ENCODE results near the gene PSMB7.

Gene PSMB7

GRCh38 chr9:124326378-124326777, 88.9 kb downstream of the PSMB7 start:
- Histone ChIP-seq H3K4me2 (ENCODE audit: low read depth, low read length) (no peak overlapping the region), H3K27ac (ENCODE audit: low read length) (no peak overlapping the region), H3K9me3 (replicated peaks; ENCODE audit: insufficient read depth, low read length) (no peaks in the 10 kb centered on the region), H3K36me3 (replicated peaks; ENCODE audit: insufficient read depth, low read length) (no peaks in the 10 kb centered on the region), H3K9ac (ENCODE audit: low read length) (no peak overlapping the region), H3K9me2 (replicated peaks; ENCODE audit: insufficient read depth, low read length) (no peaks in the 10 kb centered on the region), H3K79me2 (ENCODE audit: low read length) (no peaks in the 10 kb centered on the region), H4K20me1 (ENCODE audit: insufficient read depth, low read length) (no peaks in the 10 kb centered on the region), H3F3A (ENCODE audit: insufficient read depth, low read length) (no peaks in the 10 kb centered on the region), H2AFZ (ENCODE audit: low read length) (no peak overlapping the region), H3K27me3 (replicated peaks; ENCODE audit: insufficient read depth, low read length) (no peaks in the 10 kb centered on the region), H3K4me3 (ENCODE audit: low read length) (no peak overlapping the region), H3K4me1 (ENCODE audit: low read length) (0 out of 2 replicates have a peak, but pooled peaks cover 4% of the 10 kb centered on the region)
- DNase-seq, result no peak
- no peak for TF ChIP-seq EZH2 (optimal IDR thresholded peaks at IDR 0.05; ENCODE audit: low read depth, low read length)
- TF ChIP-seq, protein P1, sequence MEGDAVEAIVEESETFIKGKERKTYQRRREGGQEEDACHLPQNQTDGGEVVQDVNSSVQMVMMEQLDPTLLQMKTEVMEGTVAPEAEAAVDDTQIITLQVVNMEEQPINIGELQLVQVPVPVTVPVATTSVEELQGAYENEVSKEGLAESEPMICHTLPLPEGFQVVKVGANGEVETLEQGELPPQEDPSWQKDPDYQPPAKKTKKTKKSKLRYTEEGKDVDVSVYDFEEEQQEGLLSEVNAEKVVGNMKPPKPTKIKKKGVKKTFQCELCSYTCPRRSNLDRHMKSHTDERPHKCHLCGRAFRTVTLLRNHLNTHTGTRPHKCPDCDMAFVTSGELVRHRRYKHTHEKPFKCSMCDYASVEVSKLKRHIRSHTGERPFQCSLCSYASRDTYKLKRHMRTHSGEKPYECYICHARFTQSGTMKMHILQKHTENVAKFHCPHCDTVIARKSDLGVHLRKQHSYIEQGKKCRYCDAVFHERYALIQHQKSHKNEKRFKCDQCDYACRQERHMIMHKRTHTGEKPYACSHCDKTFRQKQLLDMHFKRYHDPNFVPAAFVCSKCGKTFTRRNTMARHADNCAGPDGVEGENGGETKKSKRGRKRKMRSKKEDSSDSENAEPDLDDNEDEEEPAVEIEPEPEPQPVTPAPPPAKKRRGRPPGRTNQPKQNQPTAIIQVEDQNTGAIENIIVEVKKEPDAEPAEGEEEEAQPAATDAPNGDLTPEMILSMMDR (IDR thresholded peaks at IDR 0.05; ENCODE audit: low read length), result no peak
- no peak for TF ChIP-seq EZH2phosphoT487 (IDR thresholded peaks at IDR 0.05; ENCODE audit: low read length)

DNA sequence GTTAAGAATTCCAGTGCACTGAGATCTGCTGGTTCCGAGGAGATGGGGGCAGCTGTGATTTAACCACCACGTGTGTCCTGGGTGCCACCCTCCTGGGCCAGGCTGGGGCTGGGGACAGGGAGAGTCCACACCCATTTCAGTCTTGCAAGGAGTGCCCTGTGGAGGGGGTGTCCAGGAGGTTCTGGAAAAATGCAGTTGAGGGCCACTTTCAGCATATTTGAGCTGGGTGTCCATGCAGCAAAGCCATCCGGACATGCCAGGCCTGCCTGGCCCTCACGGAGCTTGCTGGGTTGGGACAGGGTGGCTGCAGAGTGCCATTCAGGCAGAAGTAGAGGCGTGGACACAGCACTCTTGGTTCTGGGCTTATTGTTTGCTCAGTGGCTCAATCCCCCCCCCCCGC, 89.4 kb downstream of the PSMB7 start:
- H3F3A ChIP-seq (ENCODE audit: insufficient read depth, low read length), result no peaks in the 10 kb centered on the region
- no peaks in the 10 kb centered on the region for H4K20me1 ChIP-seq (ENCODE audit: insufficient read depth, low read length)
- TF ChIP-seq, protein P1 (IDR thresholded peaks at IDR 0.05; ENCODE audit: low read length), result no peak
- TF ChIP-seq EZH2phosphoT487 (IDR thresholded peaks at IDR 0.05; ENCODE audit: low read length), result no peak
- TF ChIP-seq EZH2 (optimal IDR thresholded peaks at IDR 0.05; ENCODE audit: low read depth, low read length), result no peak
- no peak overlapping the region for H3K4me2 ChIP-seq (ENCODE audit: low read depth, low read length)
- H3K9ac ChIP-seq (ENCODE audit: low read length), result no peak overlapping the region
- H3K9me3 ChIP-seq (replicated peaks; ENCODE audit: insufficient read depth, low read length), result no peaks in the 10 kb centered on the region
- H3K27me3 ChIP-seq (replicated peaks; ENCODE audit: insufficient read depth, low read length), result no peaks in the 10 kb centered on the region
- 0 out of 2 replicates have a peak, but pooled peaks cover 4% of the 10 kb centered on the region for H3K4me1 ChIP-seq (ENCODE audit: low read length)
- H3K79me2 ChIP-seq (ENCODE audit: low read length), result no peaks in the 10 kb centered on the region
- no peak for DNase-seq
- no peak overlapping the region for H2AFZ ChIP-seq (ENCODE audit: low read length)
- no peak overlapping the region for H3K4me3 ChIP-seq (ENCODE audit: low read length)
- H3K36me3 ChIP-seq (replicated peaks; ENCODE audit: insufficient read depth, low read length), result no peaks in the 10 kb centered on the region
- no peak overlapping the region for H3K27ac ChIP-seq (ENCODE audit: low read length)
- H3K9me2 ChIP-seq (replicated peaks; ENCODE audit: insufficient read depth, low read length), result no peaks in the 10 kb centered on the region

GRCh38 chr9:124323904-124324303, 91.3 kb downstream of the PSMB7 start:
- no peak overlapping the region for H3K27ac ChIP-seq (ENCODE audit: low read length)
- no peaks in the 10 kb centered on the region for H4K20me1 ChIP-seq (ENCODE audit: insufficient read depth, low read length)
- H3K36me3 ChIP-seq (replicated peaks; ENCODE audit: insufficient read depth, low read length), result no peaks in the 10 kb centered on the region

More at GRCh38 chr9:124323904-124324303, 91.3 kb downstream of the PSMB7 start:
- H3F3A ChIP-seq (ENCODE audit: insufficient read depth, low read length), result no peaks in the 10 kb centered on the region
- no peaks in the 10 kb centered on the region for H3K27me3 ChIP-seq (replicated peaks; ENCODE audit: insufficient read depth, low read length)
- no peak for DNase-seq
- TF ChIP-seq EZH2 (optimal IDR thresholded peaks at IDR 0.05; ENCODE audit: low read depth, low read length) (no peak), EZH2phosphoT487 (IDR thresholded peaks at IDR 0.05; ENCODE audit: low read length) (no peak)
- TF ChIP-seq, protein P1 (IDR thresholded peaks at IDR 0.05; ENCODE audit: low read length), result no peak
- H3K4me3 ChIP-seq (ENCODE audit: low read length), result no peak overlapping the region
- no peak overlapping the region for H3K4me2 ChIP-seq (ENCODE audit: low read depth, low read length)
- H3K9me3 ChIP-seq (replicated peaks; ENCODE audit: insufficient read depth, low read length), result no peaks in the 10 kb centered on the region
- 0 out of 2 replicates have a peak, but pooled peaks cover 4% of the 10 kb centered on the region for H3K4me1 ChIP-seq (ENCODE audit: low read length)
- no peaks in the 10 kb centered on the region for H3K9me2 ChIP-seq (replicated peaks; ENCODE audit: insufficient read depth, low read length)
- no peak overlapping the region for H3K9ac ChIP-seq (ENCODE audit: low read length)
- H2AFZ ChIP-seq (ENCODE audit: low read length), result no peak overlapping the region
- H3K79me2 ChIP-seq (ENCODE audit: low read length), result no peaks in the 10 kb centered on the region

Data from MM.1S (cell line).